ENCODE results near the gene CUL1. TPM values are rescaled to one million over a fixed set of nuclear protein-coding genes. Genes with fewer than 3 reads are reported as not detected.

Gene CUL1
- polyA plus RNA-seq, 1 donor from 2014 or later = 77.5 TPM

DNA sequence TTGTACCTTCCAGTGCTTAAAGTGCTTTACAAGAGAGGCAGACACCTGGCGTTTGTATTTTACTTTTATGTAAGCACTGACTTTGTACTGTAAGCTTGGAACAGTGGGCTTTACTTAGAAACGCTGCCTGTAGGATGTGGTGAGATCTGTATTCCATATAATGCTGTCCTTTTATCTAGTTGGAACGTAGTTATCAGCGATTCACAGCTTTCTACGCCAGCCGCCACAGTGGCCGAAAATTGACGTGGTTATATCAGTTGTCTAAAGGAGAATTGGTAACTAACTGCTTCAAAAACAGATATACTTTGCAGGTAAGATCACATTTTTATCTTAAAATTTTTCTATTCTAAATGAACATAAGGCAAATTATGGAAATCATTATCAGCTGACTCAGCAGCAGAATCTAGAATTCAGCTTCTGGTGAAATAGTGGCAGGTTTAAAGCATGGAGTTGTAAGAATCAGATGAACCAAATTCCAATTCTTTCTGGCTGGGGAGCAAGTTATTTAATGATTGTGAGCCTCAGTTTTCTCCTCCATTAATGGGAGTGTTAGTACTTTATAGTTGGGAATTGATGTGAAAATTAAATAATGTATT lies 91.5 kb downstream of the CUL1 start:
- no peaks in the 10 kb centered on the region for H4K20me1 ChIP-seq (ENCODE audit: insufficient read depth)
- no peaks in the 10 kb centered on the region for H3K79me2 ChIP-seq (replicated peaks; ENCODE audit: insufficient read depth, low read length)
- H3K27me3 ChIP-seq (ENCODE audit: insufficient read depth, low read depth, low read length) = no peaks in the 10 kb centered on the region
- H3K36me3 ChIP-seq (ENCODE audit: insufficient read depth, low read length) = peaks cover 8% of the 10 kb centered on the region
- TF ChIP-seq, protein P1, sequence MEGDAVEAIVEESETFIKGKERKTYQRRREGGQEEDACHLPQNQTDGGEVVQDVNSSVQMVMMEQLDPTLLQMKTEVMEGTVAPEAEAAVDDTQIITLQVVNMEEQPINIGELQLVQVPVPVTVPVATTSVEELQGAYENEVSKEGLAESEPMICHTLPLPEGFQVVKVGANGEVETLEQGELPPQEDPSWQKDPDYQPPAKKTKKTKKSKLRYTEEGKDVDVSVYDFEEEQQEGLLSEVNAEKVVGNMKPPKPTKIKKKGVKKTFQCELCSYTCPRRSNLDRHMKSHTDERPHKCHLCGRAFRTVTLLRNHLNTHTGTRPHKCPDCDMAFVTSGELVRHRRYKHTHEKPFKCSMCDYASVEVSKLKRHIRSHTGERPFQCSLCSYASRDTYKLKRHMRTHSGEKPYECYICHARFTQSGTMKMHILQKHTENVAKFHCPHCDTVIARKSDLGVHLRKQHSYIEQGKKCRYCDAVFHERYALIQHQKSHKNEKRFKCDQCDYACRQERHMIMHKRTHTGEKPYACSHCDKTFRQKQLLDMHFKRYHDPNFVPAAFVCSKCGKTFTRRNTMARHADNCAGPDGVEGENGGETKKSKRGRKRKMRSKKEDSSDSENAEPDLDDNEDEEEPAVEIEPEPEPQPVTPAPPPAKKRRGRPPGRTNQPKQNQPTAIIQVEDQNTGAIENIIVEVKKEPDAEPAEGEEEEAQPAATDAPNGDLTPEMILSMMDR (IDR thresholded peaks at IDR 0.05; ENCODE audit: poor library complexity, severe bottlenecking) = no peak
- TF ChIP-seq RAD21 (conservative IDR thresholded peaks at IDR 0.05) = no peak
- TF ChIP-seq MXI1 (conservative IDR thresholded peaks at IDR 0.05; ENCODE audit: poor library complexity, severe bottlenecking) = no peak
- TF ChIP-seq TAF1 (IDR thresholded peaks at IDR 0.05; ENCODE audit: low read depth) = no peak
- TF ChIP-seq, protein P2, sequence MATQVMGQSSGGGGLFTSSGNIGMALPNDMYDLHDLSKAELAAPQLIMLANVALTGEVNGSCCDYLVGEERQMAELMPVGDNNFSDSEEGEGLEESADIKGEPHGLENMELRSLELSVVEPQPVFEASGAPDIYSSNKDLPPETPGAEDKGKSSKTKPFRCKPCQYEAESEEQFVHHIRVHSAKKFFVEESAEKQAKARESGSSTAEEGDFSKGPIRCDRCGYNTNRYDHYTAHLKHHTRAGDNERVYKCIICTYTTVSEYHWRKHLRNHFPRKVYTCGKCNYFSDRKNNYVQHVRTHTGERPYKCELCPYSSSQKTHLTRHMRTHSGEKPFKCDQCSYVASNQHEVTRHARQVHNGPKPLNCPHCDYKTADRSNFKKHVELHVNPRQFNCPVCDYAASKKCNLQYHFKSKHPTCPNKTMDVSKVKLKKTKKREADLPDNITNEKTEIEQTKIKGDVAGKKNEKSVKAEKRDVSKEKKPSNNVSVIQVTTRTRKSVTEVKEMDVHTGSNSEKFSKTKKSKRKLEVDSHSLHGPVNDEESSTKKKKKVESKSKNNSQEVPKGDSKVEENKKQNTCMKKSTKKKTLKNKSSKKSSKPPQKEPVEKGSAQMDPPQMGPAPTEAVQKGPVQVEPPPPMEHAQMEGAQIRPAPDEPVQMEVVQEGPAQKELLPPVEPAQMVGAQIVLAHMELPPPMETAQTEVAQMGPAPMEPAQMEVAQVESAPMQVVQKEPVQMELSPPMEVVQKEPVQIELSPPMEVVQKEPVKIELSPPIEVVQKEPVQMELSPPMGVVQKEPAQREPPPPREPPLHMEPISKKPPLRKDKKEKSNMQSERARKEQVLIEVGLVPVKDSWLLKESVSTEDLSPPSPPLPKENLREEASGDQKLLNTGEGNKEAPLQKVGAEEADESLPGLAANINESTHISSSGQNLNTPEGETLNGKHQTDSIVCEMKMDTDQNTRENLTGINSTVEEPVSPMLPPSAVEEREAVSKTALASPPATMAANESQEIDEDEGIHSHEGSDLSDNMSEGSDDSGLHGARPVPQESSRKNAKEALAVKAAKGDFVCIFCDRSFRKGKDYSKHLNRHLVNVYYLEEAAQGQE (IDR thresholded peaks at IDR 0.05; ENCODE audit: borderline replicate concordance) = no peak
- TF ChIP-seq POLR2AphosphoS5 (IDR thresholded peaks at IDR 0.05) = no peak
- TF ChIP-seq EZH2 (IDR thresholded peaks at IDR 0.05; ENCODE audit: borderline replicate concordance, insufficient read depth, low read length, poor library complexity, severe bottlenecking) = no peak
- no peak for TF ChIP-seq EP300 (conservative IDR thresholded peaks at IDR 0.05; ENCODE audit: poor library complexity, severe bottlenecking)
- TF ChIP-seq SMC3 (conservative IDR thresholded peaks at IDR 0.05; ENCODE audit: poor library complexity) = no peak
- H3K27ac ChIP-seq (ENCODE audit: low read length) = no peak overlapping the region
- H3K9ac ChIP-seq (ENCODE audit: low read length) = no peak overlapping the region
- H3K4me3 ChIP-seq (ENCODE audit: low read length) = no peak overlapping the region
- no peaks in the 10 kb centered on the region for H3K9me2 ChIP-seq (ENCODE audit: insufficient read depth, low read length)
- H3K4me2 ChIP-seq (ENCODE audit: low read length) = no peak overlapping the region
- no peaks in the 10 kb centered on the region for H3F3A ChIP-seq (ENCODE audit: insufficient read depth, low read length, poor library complexity, severe bottlenecking)
- H3K9me3 ChIP-seq (ENCODE audit: low read length) = no peaks in the 10 kb centered on the region
- H2AFZ ChIP-seq (ENCODE audit: low read depth, low read length) = no peak overlapping the region

GRCh38 chr7:148790850-148791249 lies 92.1 kb downstream of the CUL1 start:
- Histone ChIP-seq H3K9me3 (ENCODE audit: low read length) (no peaks in the 10 kb centered on the region), H2AFZ (ENCODE audit: low read depth, low read length) (no peak overlapping the region), H3K27ac (ENCODE audit: low read length) (no peak overlapping the region), H3F3A (ENCODE audit: insufficient read depth, low read length, poor library complexity, severe bottlenecking) (no peaks in the 10 kb centered on the region), H3K27me3 (ENCODE audit: insufficient read depth, low read depth, low read length) (no peaks in the 10 kb centered on the region), H3K4me3 (ENCODE audit: low read length) (no peak overlapping the region), H3K9me2 (ENCODE audit: insufficient read depth, low read length) (no peaks in the 10 kb centered on the region), H3K36me3 (ENCODE audit: insufficient read depth, low read length) (peaks cover 8% of the 10 kb centered on the region), H3K9ac (ENCODE audit: low read length) (no peak overlapping the region), H4K20me1 (ENCODE audit: insufficient read depth) (no peaks in the 10 kb centered on the region), H3K4me2 (ENCODE audit: low read length) (no peak overlapping the region), H3K79me2 (replicated peaks; ENCODE audit: insufficient read depth, low read length) (no peaks in the 10 kb centered on the region)
- no peak for TF ChIP-seq EP300 (conservative IDR thresholded peaks at IDR 0.05; ENCODE audit: poor library complexity, severe bottlenecking)
- no peak for TF ChIP-seq EZH2 (IDR thresholded peaks at IDR 0.05; ENCODE audit: borderline replicate concordance, insufficient read depth, low read length, poor library complexity, severe bottlenecking)
- TF ChIP-seq POLR2AphosphoS5 (IDR thresholded peaks at IDR 0.05) = no peak
- TF ChIP-seq SMC3 (conservative IDR thresholded peaks at IDR 0.05; ENCODE audit: poor library complexity) = no peak
- TF ChIP-seq MXI1 (conservative IDR thresholded peaks at IDR 0.05; ENCODE audit: poor library complexity, severe bottlenecking) = no peak
- TF ChIP-seq, protein P2 (IDR thresholded peaks at IDR 0.05; ENCODE audit: borderline replicate concordance) = no peak
- TF ChIP-seq, protein P1 (IDR thresholded peaks at IDR 0.05; ENCODE audit: poor library complexity, severe bottlenecking) = no peak
